ENCODE measurements around the gene MOGAT3.

The MOGAT3 gene, protein sequence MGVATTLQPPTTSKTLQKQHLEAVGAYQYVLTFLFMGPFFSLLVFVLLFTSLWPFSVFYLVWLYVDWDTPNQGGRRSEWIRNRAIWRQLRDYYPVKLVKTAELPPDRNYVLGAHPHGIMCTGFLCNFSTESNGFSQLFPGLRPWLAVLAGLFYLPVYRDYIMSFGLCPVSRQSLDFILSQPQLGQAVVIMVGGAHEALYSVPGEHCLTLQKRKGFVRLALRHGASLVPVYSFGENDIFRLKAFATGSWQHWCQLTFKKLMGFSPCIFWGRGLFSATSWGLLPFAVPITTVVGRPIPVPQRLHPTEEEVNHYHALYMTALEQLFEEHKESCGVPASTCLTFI

DNA sequence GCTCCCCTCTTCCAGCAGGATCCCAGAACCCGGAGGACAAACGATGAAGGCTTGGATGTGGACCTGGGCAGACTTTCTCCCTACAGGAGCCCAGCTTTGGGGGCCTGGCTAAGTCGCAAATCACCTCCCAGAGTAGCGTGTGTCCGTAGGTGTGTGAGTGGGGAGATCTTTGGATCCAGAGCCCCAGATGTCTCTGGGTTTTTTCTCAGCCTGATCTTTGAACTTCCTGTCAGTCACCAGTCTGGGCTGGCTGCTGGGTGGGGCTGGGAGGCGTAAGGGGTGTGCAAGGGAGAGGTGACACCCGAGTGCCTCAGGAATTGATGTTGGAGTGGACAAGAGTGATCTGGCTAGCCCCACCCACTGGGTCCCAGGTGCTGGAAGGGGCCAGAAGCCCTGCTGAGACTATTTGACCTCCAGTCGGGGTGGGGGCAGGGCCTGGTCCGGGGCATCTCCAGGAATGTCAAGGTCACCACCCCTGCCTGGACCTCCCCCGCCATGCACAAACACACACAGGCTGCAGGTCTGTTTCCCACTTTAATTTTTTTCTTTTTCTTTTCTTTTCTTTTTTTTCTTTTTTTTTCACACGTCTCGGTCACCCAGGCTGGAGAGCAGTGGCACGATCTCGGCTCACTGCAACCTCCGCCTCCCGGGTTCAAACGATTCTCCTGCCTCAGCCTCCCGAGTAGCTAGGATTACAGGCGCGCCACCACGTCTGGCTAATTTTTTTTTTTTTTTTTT, at the start of gene MOGAT3:
Gene MOGAT3 (minus strand): TSS at position 175 of the 738 bp plus-strand sequence. CDS start 182 bp downstream, outside the sequence.
- no peak for DNase-seq

DNA sequence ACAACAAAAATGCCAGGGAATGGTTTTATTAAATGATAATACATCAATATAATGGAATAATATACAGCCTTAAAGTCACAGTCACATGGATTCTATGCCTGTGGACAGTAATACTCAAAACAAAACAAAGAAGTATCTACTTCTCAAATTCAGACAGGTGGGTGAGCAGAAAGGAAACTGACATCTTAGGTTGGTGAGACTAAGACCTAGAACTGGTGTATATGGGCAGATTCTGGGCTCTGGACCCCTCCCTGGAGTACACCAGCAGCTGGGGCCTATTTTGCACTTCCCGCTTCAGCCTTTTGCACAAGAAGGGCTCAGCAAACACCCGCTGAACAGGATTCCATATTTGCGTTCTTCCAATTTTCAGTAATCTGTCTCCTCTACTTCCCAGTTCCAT, 49.5 kb upstream of the MOGAT3 start:
- no peak for DNase-seq

DNA sequence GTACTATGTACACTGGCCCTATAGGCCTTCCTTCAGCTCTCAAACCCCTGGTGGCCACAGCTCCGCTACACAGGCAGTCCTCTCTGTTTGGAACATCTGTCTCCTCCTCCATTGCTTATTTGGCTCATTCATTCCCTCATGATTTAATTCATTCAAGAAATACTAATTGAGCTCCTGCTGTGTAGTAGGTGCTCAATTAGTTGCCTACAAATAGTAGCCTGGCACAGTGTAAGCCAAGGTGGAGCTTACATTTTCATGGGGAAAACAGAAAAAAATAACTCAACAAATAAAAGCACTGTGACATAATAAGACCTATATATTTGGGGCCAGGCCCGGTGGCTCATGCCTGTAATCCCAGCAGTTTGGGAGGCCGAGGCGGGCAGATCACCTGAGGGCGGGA, 47.4 kb upstream of the MOGAT3 start:
- DNase-seq, result no peak

DNA sequence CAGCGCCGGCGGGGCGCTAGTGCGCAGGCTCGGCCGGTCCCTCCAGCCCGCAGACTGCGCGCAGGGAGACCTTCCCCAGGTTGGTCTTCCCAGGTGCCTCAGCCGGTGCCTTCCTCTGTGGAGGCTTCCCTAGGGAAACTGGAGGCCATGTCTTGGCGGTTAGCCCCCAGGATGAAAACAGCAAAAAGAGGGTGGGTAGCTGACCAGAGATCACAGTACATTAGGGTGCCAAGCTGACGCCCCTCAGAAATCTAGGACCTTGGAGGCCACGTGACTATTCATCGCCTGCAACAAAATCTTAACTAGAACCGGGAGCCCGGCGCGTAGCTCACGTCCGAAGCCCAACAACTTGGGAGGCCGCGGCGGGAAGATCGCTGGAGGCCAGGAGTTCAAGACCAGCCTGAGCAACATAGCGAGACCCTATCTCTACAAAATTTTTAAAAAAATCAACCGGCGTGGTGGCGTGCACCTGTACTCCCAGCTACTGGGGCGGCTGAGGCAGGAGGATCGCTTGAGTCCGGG, 44.4 kb upstream of the MOGAT3 start:
- DNase-seq, result no peak

DNA sequence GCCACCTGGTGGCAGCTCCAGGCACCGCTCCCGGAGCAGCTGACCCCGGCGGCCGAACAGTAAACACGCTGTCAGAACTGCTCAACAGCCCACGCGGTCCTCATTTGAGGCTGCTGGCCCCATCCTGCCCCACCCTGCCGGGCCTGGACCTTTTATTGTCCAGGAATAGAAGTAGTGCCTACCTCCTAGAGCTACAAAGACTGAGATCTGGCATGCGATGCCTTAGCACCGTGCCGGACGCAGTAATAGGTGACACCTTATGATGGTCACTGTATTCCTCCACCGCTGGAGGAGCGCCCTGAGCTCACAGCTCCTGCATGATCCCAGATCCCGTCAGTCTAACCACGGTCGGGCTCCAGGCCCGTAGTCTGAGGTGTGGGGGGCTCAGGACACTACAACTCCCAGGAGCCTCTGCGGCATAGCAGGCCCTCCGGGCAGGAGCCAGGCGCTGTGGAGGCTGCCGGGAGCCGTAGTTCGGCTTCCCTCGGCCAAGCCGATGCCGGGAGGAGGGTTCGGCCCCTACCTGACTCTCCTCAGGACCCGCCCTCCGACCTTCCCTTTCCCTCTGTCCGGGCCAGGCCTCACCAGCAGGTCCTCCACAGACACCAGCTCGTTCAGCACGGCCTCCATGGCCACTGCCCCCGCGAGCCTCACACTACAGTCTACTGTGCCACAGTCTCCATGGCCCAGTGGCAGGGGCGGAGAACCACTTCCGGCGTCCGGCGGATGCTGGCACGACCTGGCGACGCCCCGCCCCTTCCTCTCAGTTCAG, 43.7 kb upstream of the MOGAT3 start, which contains the start of gene FIS1:
Gene FIS1 (minus strand): TSS at position 707 of the 772 bp plus-strand sequence. CDS start 77 bp downstream, at position 630.
- DNase-seq, result peak; percentile 95

DNA sequence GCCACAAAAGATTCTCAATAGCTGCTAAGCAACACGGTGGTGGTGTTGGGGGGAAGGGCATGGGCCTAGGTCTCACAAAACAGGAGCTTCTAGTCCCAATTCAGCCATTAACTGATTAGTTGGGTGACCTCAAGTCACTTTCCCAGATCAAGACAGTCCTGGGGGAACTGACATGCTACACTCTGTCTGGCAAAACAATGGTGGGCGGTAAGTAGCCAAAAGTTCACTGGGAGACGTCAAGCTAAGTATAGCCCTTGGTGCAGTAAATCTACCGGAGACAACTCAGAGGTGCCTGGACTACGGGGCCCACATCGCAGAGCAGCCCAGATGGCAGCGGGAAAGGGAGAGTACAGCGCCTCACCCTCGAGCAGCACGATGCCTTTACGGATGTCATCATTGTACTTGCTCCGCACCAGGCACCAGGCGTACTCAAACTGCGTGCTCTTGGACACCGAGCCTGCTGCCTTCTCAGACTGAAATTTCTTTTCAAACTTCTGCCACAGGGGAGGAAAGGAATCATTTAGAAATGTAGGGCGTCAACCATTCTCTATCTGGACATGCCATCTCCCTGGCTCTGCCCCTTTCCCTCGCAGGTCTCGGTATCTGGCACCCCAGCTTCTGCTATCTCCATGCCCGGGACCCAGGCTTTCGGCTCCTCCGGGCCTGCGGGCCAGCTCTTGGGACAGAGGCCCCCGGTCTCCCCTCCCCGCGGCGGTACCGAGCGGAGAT, 43.0 kb upstream of the MOGAT3 start:
- no peak for DNase-seq

DNA sequence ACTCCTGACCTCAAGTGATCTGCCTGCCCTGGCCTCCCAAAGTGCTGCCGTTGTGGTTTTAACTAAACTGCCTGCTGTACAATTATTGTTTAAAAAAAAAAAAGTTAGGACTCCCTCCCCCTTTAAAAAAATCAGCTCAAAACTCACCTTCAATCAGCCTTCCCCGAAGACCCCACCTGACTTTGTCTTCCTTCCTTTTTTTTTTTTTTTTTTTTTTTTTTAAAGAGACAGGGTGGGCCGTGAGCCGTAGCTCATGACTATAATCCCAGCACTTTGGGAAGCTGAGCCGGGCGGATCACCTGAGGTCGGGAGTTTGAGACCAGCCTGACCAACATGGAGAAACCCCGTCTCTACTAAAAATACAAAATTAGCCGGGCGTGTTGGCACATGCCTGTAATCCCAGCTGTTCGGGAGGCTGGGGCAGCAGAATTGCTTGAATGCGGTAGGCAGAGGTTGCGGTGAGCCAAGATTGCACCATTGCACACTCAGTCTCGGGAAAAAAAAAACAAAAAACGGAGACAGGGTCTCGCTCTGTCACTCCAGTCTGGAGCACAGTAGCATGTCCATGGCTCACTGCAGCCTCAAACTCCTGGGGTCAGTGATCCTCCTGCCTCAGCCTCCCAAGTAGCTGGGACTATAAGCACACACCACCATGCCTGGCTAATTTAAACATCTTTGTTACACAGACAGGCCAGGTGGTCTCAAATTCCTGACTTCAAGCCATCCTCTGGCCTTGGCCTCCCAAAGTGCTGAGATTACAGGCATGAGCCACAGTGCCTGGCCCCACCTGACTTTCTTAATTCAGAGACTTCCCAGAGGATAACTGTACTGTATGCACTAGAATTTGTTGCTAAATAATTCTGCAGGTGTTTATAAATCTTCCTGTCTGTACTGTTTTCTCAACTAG, 40.9 kb upstream of the MOGAT3 start:
- no peak for DNase-seq

DNA sequence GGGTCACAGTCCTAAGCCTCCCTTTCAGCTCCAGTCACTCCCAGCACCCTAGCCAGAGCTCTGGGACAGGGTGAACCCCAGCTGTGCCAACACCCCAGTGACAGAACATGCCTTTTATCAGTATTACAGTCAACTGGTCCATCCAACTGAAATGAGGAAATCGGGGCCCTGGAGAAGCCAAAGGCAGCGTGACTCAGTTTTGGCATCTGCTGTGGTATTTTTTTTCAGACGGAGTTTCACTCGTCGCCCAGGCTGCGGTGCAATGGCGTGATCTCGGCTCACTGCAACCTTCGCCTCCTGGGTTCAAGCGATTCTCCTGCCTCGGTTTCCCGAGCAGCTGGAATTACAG, 40.2 kb upstream of the MOGAT3 start:
- DNase-seq, result no peak

DNA sequence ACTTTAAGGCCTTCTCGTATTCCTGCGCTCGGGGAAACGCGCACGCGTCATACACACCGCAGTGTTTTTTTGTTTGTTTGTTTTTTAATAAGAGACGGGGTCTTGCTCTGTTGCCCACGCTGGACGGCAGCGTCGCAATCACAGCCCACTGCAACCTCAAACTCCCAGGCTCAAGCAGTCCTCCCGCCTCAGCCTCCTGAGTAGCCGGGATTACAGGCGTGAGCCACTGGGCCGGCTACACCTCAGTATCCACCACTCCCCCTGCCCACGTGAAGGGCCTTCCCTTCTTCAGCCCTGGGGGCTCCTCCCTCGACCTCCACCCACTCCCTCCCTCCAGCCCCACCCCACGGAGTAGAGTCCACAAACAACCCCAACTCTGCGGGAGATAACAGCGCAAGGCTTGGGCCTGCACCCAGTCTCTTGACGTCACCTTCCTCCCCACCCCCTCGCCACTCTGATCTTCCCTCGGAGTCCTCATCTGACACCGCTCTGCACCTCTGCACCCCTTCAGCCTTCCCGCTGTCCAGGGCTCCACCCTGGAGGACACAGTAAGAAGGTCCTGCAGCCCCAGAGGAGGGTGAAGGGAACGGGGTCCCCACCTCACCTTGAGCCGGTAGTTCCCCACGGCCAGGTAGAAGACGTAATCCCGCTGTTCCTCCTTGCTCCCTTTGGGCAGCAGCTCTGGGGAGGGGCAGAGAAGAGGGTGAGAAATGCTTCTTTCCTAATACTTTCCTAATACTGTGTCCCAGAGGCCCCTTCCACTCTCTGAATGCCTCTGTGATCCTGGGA, 39.6 kb upstream of the MOGAT3 start:
- DNase-seq, result no peak

DNA sequence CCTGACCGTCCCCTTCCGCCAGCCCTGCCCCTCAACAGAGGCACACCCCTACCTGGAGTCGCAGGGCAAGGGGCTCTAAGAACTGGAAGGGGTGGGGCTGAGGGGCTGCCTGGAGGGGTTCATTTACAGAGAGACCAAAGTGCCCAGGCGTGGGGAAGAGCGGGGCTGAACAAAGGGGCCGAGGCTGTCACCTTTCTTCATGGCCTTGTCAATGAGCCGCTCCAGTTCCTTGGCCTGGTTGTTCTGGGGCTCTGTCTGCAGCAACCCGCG, 39.0 kb upstream of the MOGAT3 start:
- no peak for DNase-seq

DNA sequence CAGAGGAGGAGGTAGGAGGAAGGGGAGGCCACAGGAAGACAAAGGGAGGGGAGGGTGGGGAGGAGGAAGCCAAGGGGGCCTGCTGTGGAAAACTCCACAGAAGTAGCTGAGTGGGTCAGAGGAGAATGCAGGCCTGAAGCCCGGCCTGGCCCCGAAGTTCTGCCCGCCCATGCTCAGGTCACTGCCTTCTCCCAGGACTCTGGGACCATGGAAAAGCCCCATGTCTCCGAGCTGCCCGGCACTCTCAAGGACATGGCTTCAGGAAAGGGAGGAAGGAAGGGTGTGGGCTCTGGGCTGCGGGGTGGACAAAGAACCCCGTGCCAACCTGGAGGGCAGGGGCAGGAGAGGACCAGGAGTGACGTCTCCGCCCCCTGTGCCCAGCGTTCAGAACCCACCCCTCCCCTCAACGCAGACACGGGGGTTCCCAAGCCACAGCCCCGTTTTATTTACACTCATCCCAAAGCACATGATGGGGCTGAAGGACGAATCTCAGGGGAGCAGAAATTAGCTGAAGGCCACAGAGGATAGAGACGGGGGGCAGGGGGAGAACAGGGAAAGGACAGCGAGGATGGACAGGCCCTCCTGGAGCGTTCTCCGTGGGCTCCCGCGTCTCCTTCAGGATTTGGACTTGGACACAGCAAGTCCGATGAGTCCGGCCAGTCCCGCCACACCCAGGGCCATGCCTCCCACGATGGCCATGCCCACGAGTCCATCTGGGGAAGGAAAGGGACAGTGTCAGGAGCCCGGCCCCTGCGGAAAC, 38.5 kb upstream of the MOGAT3 start:
- DNase-seq, result no peak

DNA sequence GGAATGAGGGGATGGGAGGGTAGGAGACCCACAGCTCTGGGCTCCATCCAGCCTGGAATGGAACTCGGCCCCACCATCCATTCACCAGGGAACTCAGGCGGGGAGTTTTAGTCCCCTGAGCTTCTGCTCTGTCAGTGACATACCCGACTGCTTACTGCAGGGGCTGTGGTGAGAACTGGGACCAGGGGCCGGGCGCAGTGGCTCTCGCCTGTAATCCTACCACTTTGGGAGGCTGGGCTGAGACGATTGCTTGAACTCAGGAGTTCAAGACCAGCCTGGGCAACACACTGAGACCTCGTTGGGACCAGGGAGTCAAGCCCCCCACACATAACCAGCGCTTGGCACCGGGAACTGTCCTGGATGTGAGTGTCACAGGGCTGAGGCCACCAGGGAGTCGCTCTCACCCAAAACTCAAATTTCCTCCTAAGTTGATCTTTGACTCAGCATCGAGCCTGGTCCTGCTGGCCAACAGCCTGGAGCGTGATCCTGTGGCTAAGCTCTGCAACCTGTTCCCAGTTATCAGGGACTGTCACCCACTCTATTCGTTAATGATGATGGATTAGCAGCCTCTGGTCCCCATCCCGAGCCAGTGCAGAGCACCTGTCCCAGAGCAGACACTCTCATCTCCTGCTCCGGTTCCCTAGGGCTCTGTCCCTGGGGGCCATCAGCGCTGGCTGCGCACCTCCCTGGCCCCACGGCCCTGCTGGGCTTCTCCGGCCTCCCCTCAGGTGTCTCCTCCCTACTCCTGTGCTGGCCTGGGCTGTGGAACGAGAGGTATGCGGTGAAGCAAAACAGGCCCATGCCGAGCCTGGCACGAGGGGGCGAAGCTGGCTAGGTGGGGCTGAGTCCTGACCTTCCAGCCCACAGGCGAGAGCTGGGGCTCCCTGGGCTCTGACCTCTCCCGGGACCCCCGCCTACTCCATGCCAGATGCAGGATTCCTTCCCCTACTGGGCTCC, 37.7 kb upstream of the MOGAT3 start:
- no peak for DNase-seq

DNA sequence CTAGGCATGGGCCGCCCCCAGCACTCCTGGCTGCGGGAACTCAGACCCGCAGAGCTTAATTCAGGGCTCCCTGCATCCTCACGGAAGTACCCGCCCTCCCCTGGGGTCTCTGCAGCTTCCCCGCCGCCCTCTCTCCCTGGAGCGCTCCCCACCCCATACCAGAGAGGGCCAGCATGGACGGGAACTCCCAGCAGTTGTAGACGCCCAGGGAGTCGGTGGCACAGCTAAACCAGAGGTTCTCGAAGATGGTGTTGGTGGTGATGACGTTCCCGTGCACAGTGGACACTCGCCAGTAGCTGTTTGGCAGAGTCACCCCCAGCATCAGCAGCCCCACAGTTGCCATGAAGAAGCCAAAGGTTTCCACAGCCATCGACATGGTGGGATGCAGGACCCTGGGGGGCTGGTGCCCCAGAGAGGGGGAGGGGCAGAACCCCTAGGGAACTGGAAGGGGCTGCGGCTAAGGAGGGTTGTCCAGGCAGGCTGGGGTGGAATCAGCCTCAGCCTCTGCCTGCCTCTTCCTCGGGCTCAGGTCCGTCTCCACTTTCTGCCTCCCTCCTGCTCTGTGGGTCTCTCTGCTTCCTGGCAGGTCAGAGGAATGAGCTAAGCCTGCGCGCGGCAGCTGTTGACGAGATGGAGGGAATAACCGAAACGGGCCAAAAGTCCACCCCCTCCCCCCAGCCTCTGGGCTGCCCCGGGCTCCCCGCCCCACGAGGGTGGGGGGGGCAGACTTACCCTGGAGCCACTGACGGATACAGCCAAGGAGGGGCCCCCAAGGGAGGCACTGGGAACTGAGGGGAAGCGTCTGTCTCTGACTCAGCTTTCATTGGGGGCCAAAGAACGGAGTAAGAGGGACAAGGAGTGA, 36.6 kb upstream of the MOGAT3 start, which contains the start of gene CLDN15:
Gene CLDN15 (minus strand): TSS at position 597 of the 862 bp plus-strand sequence. CDS start 221 bp downstream, at position 376.
- DNase-seq, result no peak

DNA sequence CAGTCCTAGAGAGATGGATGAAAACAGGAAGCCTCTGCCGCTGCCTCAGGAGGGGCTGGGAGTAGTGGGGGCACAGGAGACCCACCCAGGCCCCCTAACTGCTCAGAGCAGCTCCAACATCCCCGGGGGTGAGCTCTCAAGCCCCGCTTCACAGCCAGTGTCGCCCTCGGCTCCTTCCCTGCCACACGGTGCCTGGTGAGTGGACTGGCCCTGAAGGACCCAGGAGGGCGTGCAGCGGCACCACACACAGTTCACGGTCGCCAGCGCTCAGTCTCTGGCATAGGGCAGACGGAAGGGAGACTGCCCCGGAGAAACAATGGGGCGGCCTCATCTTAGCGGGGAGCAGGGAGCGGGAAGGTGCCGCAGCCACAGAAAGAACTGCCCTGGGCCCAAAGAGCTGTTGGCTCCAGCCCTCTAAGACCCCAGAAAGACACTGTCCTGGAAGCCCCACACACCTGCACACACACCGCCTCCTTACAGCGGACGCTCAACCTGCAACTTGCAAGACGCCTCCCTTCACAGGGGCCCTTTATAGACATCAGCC, 35.5 kb upstream of the MOGAT3 start:
- DNase-seq, result no peak

DNA sequence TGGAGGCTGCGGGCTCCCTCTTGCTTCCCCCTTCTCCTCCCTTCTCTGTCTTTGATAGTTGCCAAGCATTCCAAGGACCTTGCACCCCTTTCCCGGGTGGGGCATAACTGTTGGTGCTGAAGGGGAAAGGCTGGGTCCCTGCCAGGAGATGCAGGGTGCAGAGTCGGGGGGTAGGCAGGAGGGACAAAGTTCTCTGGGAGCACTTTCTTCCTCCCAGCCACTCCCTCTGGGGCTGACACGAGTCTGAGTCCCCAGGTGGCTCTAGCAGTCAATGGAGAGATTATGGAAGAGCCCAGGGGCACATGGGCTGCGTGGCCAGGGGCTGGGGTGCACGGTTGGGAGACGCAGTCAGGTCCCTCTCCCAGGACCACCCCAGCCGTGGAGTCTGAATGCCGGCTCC, 34.7 kb upstream of the MOGAT3 start:
- no peak for DNase-seq

DNA sequence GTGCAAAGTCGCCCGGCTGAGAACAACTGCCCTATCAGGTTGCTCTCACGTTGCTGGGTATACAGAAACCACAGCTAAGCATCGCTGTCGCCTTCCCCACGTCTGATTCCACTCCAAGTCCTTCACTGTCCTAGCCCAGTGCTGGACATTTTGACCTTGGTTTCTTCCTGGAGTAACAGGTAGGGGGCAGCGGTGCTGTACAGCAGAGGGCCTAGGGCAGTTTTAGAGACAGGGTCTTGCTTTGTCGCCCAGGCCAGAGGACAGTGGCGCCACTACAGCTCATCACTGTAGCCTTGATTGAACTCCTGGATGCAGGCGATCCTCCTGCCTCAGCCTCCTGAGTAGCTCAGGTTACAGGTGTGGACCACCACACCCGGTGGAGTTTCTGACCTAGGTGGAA, 34.2 kb upstream of the MOGAT3 start:
- no peak for DNase-seq

DNA sequence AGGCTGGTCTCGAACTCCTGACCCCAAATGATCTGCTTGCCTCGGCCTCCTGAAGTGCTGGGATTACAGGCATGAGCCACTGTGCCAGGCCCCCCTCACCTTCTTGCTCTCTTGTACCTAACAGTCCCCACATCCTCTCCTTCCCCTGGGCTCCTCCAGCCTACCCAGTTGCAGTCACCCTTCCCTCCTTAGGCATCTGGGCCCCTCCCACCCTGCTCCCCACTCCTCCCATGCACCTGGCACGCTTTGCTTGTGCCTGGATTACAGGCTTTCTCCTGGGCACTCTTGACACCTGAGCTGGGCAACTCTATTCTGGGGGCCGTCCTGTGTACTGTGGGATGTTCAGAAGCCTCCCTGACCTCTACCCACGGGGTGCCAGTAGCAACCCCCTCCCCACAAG, 33.8 kb upstream of the MOGAT3 start:
- DNase-seq, result no peak

Measured in NCI-H526 treated with DMSO at 0.1 percent for 48 hours (cell line).